Left lung (tissue), 10 donors: ENCODE measurements around the gene SHH. TPM values are rescaled to one million over a fixed set of nuclear protein-coding genes. Genes with fewer than 3 reads are reported as not detected.

Source experiments
- ATAC-seq: fragments of 200-7000 bp; cut with Tn5 transposase; one replicate; pipeline ENCODE4 v1.9.1; 2020; ENCODE audit warnings: moderate library complexity
- DNase-seq, 4 donors: peaks; one replicate each; pipeline ENCODE4 v3.0.0-alpha.2; 2013 to 2020
- H3K27ac ChIP-seq, 2 donors: fragments of 200-600 bp; sonication (generic) in 1 of 2; one replicate each; pipeline versions ENCODE4 v1.5.0 to v1.8.0; 2020 to 2021
- H3K27me3 ChIP-seq, 2 donors: fragments of 200-600 bp; sonication (generic) in 1 of 2; one replicate each; pipeline versions ENCODE4 v1.5.0 to v1.8.0; 2020 to 2021
- H3K36me3 ChIP-seq, 2 donors: fragments of 200-600 bp; sonication (generic) in 1 of 2; one replicate each; pipeline versions ENCODE4 v1.5.0 to v1.8.0; 2020 to 2021
- H3K4me1 ChIP-seq, 2 donors: fragments of 200-600 bp; one replicate each; pipeline ENCODE4 v1.8.0; 2021
- H3K4me3 ChIP-seq, 2 donors: fragments of 200-600 bp; sonication (generic) in 1 of 2; one replicate each; pipeline versions ENCODE4 v1.5.0 to v1.8.0; 2020 to 2021; ENCODE audit warnings: mild to moderate bottlenecking in 1 of 2
- H3K9me3 ChIP-seq, 2 donors: fragments of 200-600 bp; sonication (generic) in 1 of 2; one replicate each; pipeline versions ENCODE4 v1.5.0 to v1.8.0; 2020 to 2021
- intact Hi-C, 2 donors: fragments of 100-400 bp; cut with DNase I; formaldehyde crosslinking; loops; one replicate each; pipeline versions ENCODE4 v1.11.2 to v1.14.2; 2022
- polyA plus RNA-seq, 6 donors: library from polyadenylated mRNA; unstranded; fragments of 120-200 nt; gene quantifications; one replicate each; pipeline ENCODE4 v1.2.1, GENCODE V29; 2013; ENCODE audit not compliant: insufficient read length in 6 of 6
- total RNA-seq, 2 donors: library from RNA; stranded (reverse); fragmentation: NEBNext Ultra II Directional; extraction: Animal tissue kit (Norgen Biotek cat#: 25700); gene quantifications; one replicate each; pipeline ENCODE4 v1.2.1, GENCODE V29; 2021
- TF ChIP-seq, protein P1 (sequence below), 2 donors: fragments of 200-600 bp; sonication (generic) in 1 of 2; IDR thresholded peaks; one replicate each; pipeline versions ENCODE4 v1.5.0 to v1.8.0; 2021; ENCODE audit warnings: antibody characterized with exemption in 2 of 2
- donor health status: DM: no; HTN: yes; CAD: no.
- donor health status: DM: no; HTN: no; CAD: no.

The SHH gene
- total and polyA plus RNA-seq, 8 donors: 4.4 to 24.7 (median 15.4) TPM

DNA sequence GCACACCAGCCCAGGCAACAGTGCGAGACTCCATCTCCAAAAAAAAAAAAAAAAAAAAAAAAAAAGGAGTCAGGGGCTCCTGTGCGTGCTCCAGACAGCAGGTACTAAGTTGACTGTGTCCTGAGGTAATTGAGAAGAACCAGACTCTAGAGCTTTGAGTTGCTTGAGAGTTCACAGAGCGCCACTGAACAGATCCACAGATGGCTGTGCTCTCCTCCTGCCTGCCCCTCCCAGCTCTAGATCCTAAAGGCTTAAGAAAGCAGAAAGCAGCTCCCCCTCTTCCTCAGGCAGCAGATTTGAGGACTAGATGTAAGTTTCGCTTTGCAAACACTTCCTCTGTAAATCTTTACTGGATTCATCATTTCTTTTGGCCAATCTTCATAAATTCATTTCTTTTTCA is 38.7 kb downstream of the SHH start:
- DNase-seq: no peak

DNA sequence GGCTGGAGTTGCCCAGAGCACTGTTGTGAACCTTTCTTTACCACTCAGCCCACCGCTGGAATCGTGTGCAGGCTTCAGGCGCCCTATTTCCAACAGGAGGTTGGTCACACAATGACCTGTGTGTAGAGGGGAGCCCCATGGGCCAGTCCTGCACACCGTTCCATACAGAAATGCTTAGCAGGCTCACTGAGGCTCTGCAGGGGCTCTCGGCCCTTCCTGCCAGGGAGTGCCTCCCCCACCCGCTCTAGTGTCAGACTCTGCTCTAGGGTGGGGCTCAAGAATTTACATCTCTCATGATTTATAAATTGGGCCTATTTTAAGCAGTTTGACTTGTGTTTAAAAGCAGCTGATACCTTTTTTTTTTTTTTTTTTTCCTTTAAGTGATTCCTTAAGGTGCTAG is 42.0 kb downstream of the SHH start:
- peaks cover 0 to 3% of the 10 kb centered on the region in 2 donors for H3K4me1 ChIP-seq
- no peak overlapping the region for H3K27ac ChIP-seq
- H3K4me3 ChIP-seq: no peak overlapping the region
- TF ChIP-seq, protein P1, sequence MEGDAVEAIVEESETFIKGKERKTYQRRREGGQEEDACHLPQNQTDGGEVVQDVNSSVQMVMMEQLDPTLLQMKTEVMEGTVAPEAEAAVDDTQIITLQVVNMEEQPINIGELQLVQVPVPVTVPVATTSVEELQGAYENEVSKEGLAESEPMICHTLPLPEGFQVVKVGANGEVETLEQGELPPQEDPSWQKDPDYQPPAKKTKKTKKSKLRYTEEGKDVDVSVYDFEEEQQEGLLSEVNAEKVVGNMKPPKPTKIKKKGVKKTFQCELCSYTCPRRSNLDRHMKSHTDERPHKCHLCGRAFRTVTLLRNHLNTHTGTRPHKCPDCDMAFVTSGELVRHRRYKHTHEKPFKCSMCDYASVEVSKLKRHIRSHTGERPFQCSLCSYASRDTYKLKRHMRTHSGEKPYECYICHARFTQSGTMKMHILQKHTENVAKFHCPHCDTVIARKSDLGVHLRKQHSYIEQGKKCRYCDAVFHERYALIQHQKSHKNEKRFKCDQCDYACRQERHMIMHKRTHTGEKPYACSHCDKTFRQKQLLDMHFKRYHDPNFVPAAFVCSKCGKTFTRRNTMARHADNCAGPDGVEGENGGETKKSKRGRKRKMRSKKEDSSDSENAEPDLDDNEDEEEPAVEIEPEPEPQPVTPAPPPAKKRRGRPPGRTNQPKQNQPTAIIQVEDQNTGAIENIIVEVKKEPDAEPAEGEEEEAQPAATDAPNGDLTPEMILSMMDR (IDR thresholded peaks at IDR 0.05): no peak
- peaks cover 0 to 97% of the 10 kb centered on the region in 2 donors for H3K36me3 ChIP-seq
- intact Hi-C loops: no loop called here
- no peaks in the 10 kb centered on the region for H3K9me3 ChIP-seq
- no peak for ATAC-seq
- no peaks in the 10 kb centered on the region for H3K27me3 ChIP-seq
- no peak for DNase-seq

More for the DNA sequence above, 38.7 kb downstream of the SHH start:
- Histone ChIP-seq H3K27ac (no peak overlapping the region), H3K4me3 (no peak overlapping the region), H3K36me3 (peaks cover 0 to 100% of the 10 kb centered on the region in 2 donors), H3K9me3 (no peaks in the 10 kb centered on the region), H3K4me1 (no peaks in the 10 kb centered on the region), H3K27me3 (no peaks in the 10 kb centered on the region)
- TF ChIP-seq, protein P1 (IDR thresholded peaks at IDR 0.05): no peak
- ATAC-seq: no peak
- intact Hi-C loops: no loop called here

DNA sequence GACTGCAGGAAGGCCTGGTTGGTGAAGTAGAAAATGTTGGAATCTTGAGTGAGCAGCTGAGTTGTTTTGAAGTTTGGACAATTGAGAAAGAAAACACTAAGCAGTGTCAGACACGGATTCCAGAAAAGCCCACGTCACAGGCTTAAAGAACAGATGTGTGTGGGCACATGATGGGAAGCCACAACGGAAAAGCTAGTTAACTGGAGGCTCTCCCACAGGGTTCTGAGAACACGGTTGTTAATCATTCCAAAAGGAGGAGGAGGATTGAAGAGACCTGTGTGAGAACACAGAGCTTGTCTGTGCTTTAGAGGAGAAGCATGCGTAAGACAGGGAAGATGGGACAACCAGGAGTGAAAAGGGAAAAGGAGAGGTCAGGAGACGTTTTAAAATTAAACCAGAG is 42.6 kb downstream of the SHH start:
- intact Hi-C loops: loop anchor here in 1 of 2 donors (10.0 kb wide), 1 partner anchor 175 kb away; no protein-coding TSS in a partner anchor
- DNase-seq (no peak), ATAC-seq (no peak)
- H3K27ac ChIP-seq: no peak overlapping the region
- TF ChIP-seq, protein P1 (IDR thresholded peaks at IDR 0.05): no peak
- H3K27me3 ChIP-seq: no peaks in the 10 kb centered on the region
- peaks cover 0 to 8% of the 10 kb centered on the region in 2 donors for H3K4me1 ChIP-seq
- peaks cover 0 to 95% of the 10 kb centered on the region in 2 donors for H3K36me3 ChIP-seq
- H3K9me3 ChIP-seq: no peaks in the 10 kb centered on the region
- H3K4me3 ChIP-seq: no peak overlapping the region

DNA sequence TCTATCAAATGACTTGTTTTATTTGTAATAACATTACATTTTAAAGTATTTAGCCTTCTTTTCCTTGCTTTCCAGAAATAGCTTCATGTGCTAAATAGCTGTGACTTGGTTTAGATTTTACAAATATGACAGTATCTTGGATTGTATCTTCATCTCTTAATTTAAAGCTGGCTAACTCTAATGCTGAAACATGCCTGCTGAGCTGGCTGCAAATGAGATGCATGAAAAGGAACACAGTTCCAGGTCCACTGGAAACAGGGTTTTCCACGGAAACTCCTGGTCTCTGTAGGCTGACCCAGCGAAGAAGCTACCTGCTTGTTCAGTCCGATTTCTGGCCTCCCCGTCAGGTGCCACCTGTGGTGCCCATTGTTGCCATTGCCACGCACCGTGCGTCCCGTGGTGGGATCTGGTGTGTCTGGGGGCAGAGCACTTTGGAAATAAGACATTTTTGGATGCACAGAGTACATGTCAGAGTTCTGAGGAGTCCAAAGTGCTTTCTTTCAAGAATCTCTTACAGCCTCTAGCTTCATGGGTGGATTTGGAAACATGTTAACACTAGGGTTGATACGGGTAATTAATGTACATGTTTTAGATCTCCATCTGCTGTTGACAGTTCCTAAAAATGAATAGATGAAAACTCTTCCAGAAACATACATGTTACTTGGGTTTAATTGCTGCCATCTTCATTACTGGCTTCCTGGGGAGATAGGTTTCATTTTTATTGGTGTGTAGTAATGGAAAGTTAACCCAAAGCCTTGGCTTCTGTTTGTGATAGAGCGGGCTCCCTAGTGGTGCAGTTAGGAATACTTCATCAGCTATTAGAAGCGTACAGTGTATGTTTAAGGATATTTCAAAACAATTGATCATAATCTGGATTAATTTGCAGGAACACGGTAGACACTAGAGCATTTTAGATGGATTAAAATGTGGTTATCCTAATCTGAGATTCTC is 45.0 kb downstream of the SHH start:
- TF ChIP-seq, protein P1 (IDR thresholded peaks at IDR 0.05): no peak
- H3K36me3 ChIP-seq: peaks cover 0 to 79% of the 10 kb centered on the region in 2 donors
- no peak for ATAC-seq
- peaks cover 0 to 33% of the 10 kb centered on the region in 2 donors for H3K4me1 ChIP-seq
- DNase-seq: no peak
- no peak overlapping the region for H3K27ac ChIP-seq
- intact Hi-C loops: loop anchor here in 1 of 2 donors (10.0 kb wide), 1 partner anchor 172 kb away; no protein-coding TSS in a partner anchor
- no peaks in the 10 kb centered on the region for H3K27me3 ChIP-seq
- H3K9me3 ChIP-seq: no peaks in the 10 kb centered on the region
- H3K4me3 ChIP-seq: no peak overlapping the region

DNA sequence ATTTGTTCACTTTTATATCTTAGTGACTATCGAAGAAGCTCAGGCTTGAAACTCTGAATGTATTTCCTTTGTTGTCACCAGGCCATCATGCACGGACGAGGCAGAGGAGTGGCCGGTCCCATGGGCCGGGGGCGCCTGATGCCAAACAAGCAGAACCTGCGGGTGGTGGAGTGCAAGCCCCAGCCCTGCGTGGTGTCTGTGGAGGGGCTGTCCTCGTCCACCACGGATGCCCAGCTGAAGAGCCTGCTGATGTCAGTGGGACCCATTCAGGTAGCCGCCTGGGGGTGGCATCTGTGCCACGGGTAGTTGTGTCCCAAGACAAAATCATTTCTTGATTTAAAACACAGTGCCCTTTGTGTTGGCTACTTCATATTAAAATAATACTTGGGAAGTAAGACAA is 45.9 kb downstream of the SHH start:
- DNase-seq (no peak), ATAC-seq (no peak)
- H3K36me3 ChIP-seq: peaks cover 0 to 71% of the 10 kb centered on the region in 2 donors
- peaks cover 0 to 41% of the 10 kb centered on the region in 2 donors for H3K4me1 ChIP-seq
- TF ChIP-seq, protein P1 (IDR thresholded peaks at IDR 0.05): no peak
- no peak overlapping the region for H3K27ac ChIP-seq
- H3K4me3 ChIP-seq: no peak overlapping the region
- no peaks in the 10 kb centered on the region for H3K9me3 ChIP-seq
- no peaks in the 10 kb centered on the region for H3K27me3 ChIP-seq
- intact Hi-C loops: loop anchor here in 1 of 2 donors (10.0 kb wide), 1 partner anchor 172 kb away; no protein-coding TSS in a partner anchor
